Mucosa of rectum (tissue), 2 donors: ENCODE measurements around the gene KMT2C.

Experiments
- H3K27ac ChIP-seq, 2 donors: one replicate each; pipeline ENCODE4 v1.7.0; 2013; ENCODE audit warnings: inconsistent platforms in 2 of 2, low read depth in 2 of 2, low read length in 2 of 2
- H3K27me3 ChIP-seq, 2 donors: one replicate each; pipeline ENCODE4 v1.7.0; 2013; ENCODE audit warnings: low read length in 2 of 2; ENCODE audit not compliant: control insufficient read depth in 2 of 2, insufficient read depth in 2 of 2
- H3K36me3 ChIP-seq, 2 donors: one replicate each; pipeline ENCODE4 v1.7.0; 2013; ENCODE audit warnings: low read length in 2 of 2; ENCODE audit not compliant: control insufficient read depth in 2 of 2, insufficient read depth in 2 of 2
- H3K4me1 ChIP-seq, 2 donors: one replicate each; pipeline ENCODE4 v1.7.0; 2013; ENCODE audit warnings: low read length in 2 of 2, mild to moderate bottlenecking in 1 of 2; ENCODE audit not compliant: control insufficient read depth in 2 of 2, insufficient read depth in 2 of 2
- H3K4me3 ChIP-seq, 2 donors: one replicate each; pipeline ENCODE4 v1.7.0; 2013; ENCODE audit warnings: low read length in 2 of 2
- H3K9ac ChIP-seq, 2 donors: one replicate each; pipeline ENCODE4 v1.7.0; 2013; ENCODE audit warnings: low read length in 2 of 2, low read depth in 1 of 2, mild to moderate bottlenecking in 1 of 2
- H3K9me3 ChIP-seq, 2 donors: one replicate each; pipeline ENCODE4 v1.7.0; 2013; ENCODE audit warnings: low read length in 2 of 2; ENCODE audit not compliant: control insufficient read depth in 2 of 2
- donor health status: healthy.
- donor health status: Normal muscosa, but diverticular disease.

KMT2C gene

GRCh38 chr7:152137476-152138025 is 298.3 kb downstream of the KMT2C start:
- Histone ChIP-seq H3K36me3 (peaks cover 45 to 51% of the 10 kb centered on the region in 2 donors), H3K4me1 (no peaks in the 10 kb centered on the region)

GRCh38 chr7:152136686-152137085 is 299.1 kb downstream of the KMT2C start:
- H3K9me3 ChIP-seq: no peaks in the 10 kb centered on the region
- H3K4me1 ChIP-seq: no peaks in the 10 kb centered on the region
- no peaks in the 10 kb centered on the region for H3K27me3 ChIP-seq
- no peak overlapping the region for H3K4me3 ChIP-seq
- no peak overlapping the region for H3K9ac ChIP-seq
- no peak overlapping the region for H3K27ac ChIP-seq
- peaks cover 42 to 54% of the 10 kb centered on the region in 2 donors for H3K36me3 ChIP-seq

More at GRCh38 chr7:152137476-152138025, 298.3 kb downstream of the KMT2C start:
- no peaks in the 10 kb centered on the region for H3K27me3 ChIP-seq
- no peak overlapping the region for H3K27ac ChIP-seq
- H3K4me3 ChIP-seq: no peak overlapping the region
- no peak overlapping the region for H3K9ac ChIP-seq
- H3K9me3 ChIP-seq: no peaks in the 10 kb centered on the region

- Histone ChIP-seq H3K4me3 (no peak overlapping the region), H3K9me3 (no peaks in the 10 kb centered on the region), H3K27me3 (no peaks in the 10 kb centered on the region), H3K4me1 (no peaks in the 10 kb centered on the region), H3K9ac (no peak overlapping the region), H3K36me3 (peaks cover 42 to 49% of the 10 kb centered on the region in 2 donors), H3K27ac (no peak overlapping the region)
Measured at GRCh38 chr7:152133804-152134203, 302.0 kb downstream of the KMT2C start.

- Histone ChIP-seq H3K27ac (no peak overlapping the region), H3K36me3 (peaks cover 36 to 42% of the 10 kb centered on the region in 2 donors), H3K27me3 (no peaks in the 10 kb centered on the region)
Measured at GRCh38 chr7:152132812-152133211, 303.0 kb downstream of the KMT2C start.

GRCh38 chr7:152131981-152132494 is 303.8 kb downstream of the KMT2C start:
- Histone ChIP-seq H3K9me3 (no peaks in the 10 kb centered on the region), H3K27me3 (no peaks in the 10 kb centered on the region), H3K36me3 (peaks cover 36 to 43% of the 10 kb centered on the region in 2 donors), H3K4me1 (no peaks in the 10 kb centered on the region), H3K4me3 (no peak overlapping the region), H3K9ac (no peak overlapping the region), H3K27ac (no peak overlapping the region)

More at GRCh38 chr7:152132812-152133211, 303.0 kb downstream of the KMT2C start:
- Histone ChIP-seq H3K4me1 (no peaks in the 10 kb centered on the region), H3K4me3 (no peak overlapping the region), H3K9ac (no peak overlapping the region), H3K9me3 (no peaks in the 10 kb centered on the region)

GRCh38 chr7:152130658-152131590 is 304.9 kb downstream of the KMT2C start:
- Histone ChIP-seq H3K27ac (no peak overlapping the region), H3K4me3 (no peak overlapping the region), H3K9ac (no peak overlapping the region), H3K36me3 (peaks cover 35 to 47% of the 10 kb centered on the region in 2 donors), H3K4me1 (no peaks in the 10 kb centered on the region), H3K9me3 (no peaks in the 10 kb centered on the region), H3K27me3 (no peaks in the 10 kb centered on the region)

GRCh38 chr7:152129682-152130081 is 306.1 kb downstream of the KMT2C start:
- no peak overlapping the region for H3K27ac ChIP-seq
- H3K4me1 ChIP-seq: no peaks in the 10 kb centered on the region
- H3K9me3 ChIP-seq: no peaks in the 10 kb centered on the region
- H3K36me3 ChIP-seq: peaks cover 41 to 53% of the 10 kb centered on the region in 2 donors
- no peak overlapping the region for H3K4me3 ChIP-seq
- no peak overlapping the region for H3K9ac ChIP-seq
- no peaks in the 10 kb centered on the region for H3K27me3 ChIP-seq

- Histone ChIP-seq H3K9ac (no peak overlapping the region), H3K36me3 (peaks cover 46 to 58% of the 10 kb centered on the region in 2 donors), H3K9me3 (no peaks in the 10 kb centered on the region), H3K27me3 (no peaks in the 10 kb centered on the region), H3K4me1 (no peaks in the 10 kb centered on the region), H3K4me3 (no peak overlapping the region), H3K27ac (no peak overlapping the region)
Measured at GRCh38 chr7:152128741-152129461, 306.9 kb downstream of the KMT2C start.

- H3K36me3 ChIP-seq: peaks cover 48 to 55% of the 10 kb centered on the region in 2 donors
Measured at GRCh38 chr7:152128252-152128651, 307.6 kb downstream of the KMT2C start.

More at GRCh38 chr7:152128252-152128651, 307.6 kb downstream of the KMT2C start:
- H3K27me3 ChIP-seq: no peaks in the 10 kb centered on the region
- no peaks in the 10 kb centered on the region for H3K4me1 ChIP-seq
- H3K9me3 ChIP-seq: no peaks in the 10 kb centered on the region
- no peak overlapping the region for H3K9ac ChIP-seq
- no peak overlapping the region for H3K27ac ChIP-seq
- H3K4me3 ChIP-seq: no peak overlapping the region
